Left ventricle myocardium superior (tissue), 1 donor: Measurements from ENCODE around the gene MYO7A. TPM values are rescaled to one million over a fixed set of nuclear protein-coding genes. Genes with fewer than 3 reads are reported as not detected.

Source experiments
- ATAC-seq: fragments of 200-7000 bp; cut with Tn5 transposase; one replicate; pipeline ENCODE4 v1.9.1; 2020; ENCODE audit warnings: mild to moderate bottlenecking, moderate library complexity
- DNase-seq: peaks from one replicate; pipeline ENCODE4 v3.0.0-alpha.2; 2020
- intact Hi-C: fragments of 100-400 bp; cut with micrococcal nuclease; formaldehyde crosslinking; loops from one replicate; pipeline ENCODE4 v1.11.0; 2022
- long read RNA-seq: library from polyadenylated mRNA; unstranded; transcript quantifications from one replicate; pipeline ENCODE4 v2.0.0, GENCODE V29; 2021
- total RNA-seq: library from RNA; stranded (reverse); fragmentation: NEBNext Ultra II Directional; extraction: Animal tissue kit (Norgen Biotek cat#: 25700); gene quantifications from one replicate; pipeline ENCODE4 v1.2.1, GENCODE V29; 2021
- donor health status: DM: no; HTN: yes; CAD: no; lungs with severe emphysema.

MYO7A gene
- 4.6 TPM for total RNA-seq
- long read RNA-seq, partial matches to known transcripts = 7 of 9 reads
- long read RNA-seq, other reads (novel, unspliced or antisense) = 2 of 9 reads

- intact Hi-C loops = loop anchor here (2.0 kb wide), 1 partner anchor 61 kb away; no protein-coding TSS in a partner anchor
- DNase-seq (peak; percentile 83), ATAC-seq (peak; percentile 81)
Measured at GRCh38 chr11:77127920-77128691, at the start of gene MYO7A. Gene MYO7A, plus strand, starts transcription at chr11:77128246. Its CDS starts 2,389 bp downstream, at chr11:77130635.

- intact Hi-C loops = no loop called here
- no peak for ATAC-seq
- no peak for DNase-seq
Measured at GRCh38 chr11:77079666-77080065, 48.4 kb upstream of the MYO7A start.

- intact Hi-C loops = no loop called here
- DNase-seq (no peak), ATAC-seq (no peak)
Measured at GRCh38 chr11:77080643-77081210, 47.3 kb upstream of the MYO7A start.

- intact Hi-C loops = no loop called here
- no peak for DNase-seq
- no peak for ATAC-seq
Measured at GRCh38 chr11:77081381-77081851, 46.6 kb upstream of the MYO7A start.

GRCh38 chr11:77081976-77082836 lies 45.8 kb upstream of the MYO7A start:
- intact Hi-C loops = no loop called here
- DNase-seq (no peak), ATAC-seq (peak; percentile 28)

GRCh38 chr11:77082838-77083565 lies 45.0 kb upstream of the MYO7A start:
- intact Hi-C loops = no loop called here
- peak; percentile 69 for DNase-seq

GRCh38 chr11:77083566-77084245 lies 44.3 kb upstream of the MYO7A start:
- DNase-seq (no peak), ATAC-seq (no peak)
- intact Hi-C loops = no loop called here

More at GRCh38 chr11:77082838-77083565, 45.0 kb upstream of the MYO7A start:
- peak; percentile 79 for ATAC-seq

- intact Hi-C loops = no loop called here
- DNase-seq = no peak
- ATAC-seq = no peak
Measured at GRCh38 chr11:77084581-77085191, 43.4 kb upstream of the MYO7A start.

GRCh38 chr11:77085652-77086051 lies 42.4 kb upstream of the MYO7A start:
- intact Hi-C loops = no loop called here
- no peak for ATAC-seq
- DNase-seq = peak; percentile 11

GRCh38 chr11:77086521-77087472 lies 41.2 kb upstream of the MYO7A start:
- DNase-seq = peak; percentile 29
- ATAC-seq = peak; percentile 10
- intact Hi-C loops = no loop called here

GRCh38 chr11:77087723-77088225 lies 40.3 kb upstream of the MYO7A start:
- DNase-seq (peak; percentile 20), ATAC-seq (no peak)
- intact Hi-C loops = no loop called here

GRCh38 chr11:77088236-77089003 lies 39.6 kb upstream of the MYO7A start:
- peak; percentile 10 for DNase-seq
- intact Hi-C loops = no loop called here

GRCh38 chr11:77089004-77089545 lies 39.0 kb upstream of the MYO7A start:
- ATAC-seq (no peak), DNase-seq (peak; percentile 7)
- intact Hi-C loops = no loop called here

More at GRCh38 chr11:77088236-77089003, 39.6 kb upstream of the MYO7A start:
- ATAC-seq = no peak

GRCh38 chr11:77090046-77090372 lies 38.0 kb upstream of the MYO7A start:
- ATAC-seq = no peak
- DNase-seq = peak; percentile 5
- intact Hi-C loops = loop anchor here (10.0 kb wide), 1 partner anchor 45 kb away; no protein-coding TSS in a partner anchor

- DNase-seq = peak; percentile 14
- ATAC-seq = no peak
- intact Hi-C loops = loop anchor here (10.0 kb wide), 1 partner anchor 46 kb away; no protein-coding TSS in a partner anchor
Measured at GRCh38 chr11:77090373-77091111, 37.5 kb upstream of the MYO7A start.
